Liver (tissue), 9 donors: ENCODE measurements around the gene KIF5A. TPM values are rescaled to one million over a fixed set of nuclear protein-coding genes. Genes with fewer than 3 reads are reported as not detected.

Source experiments
- DNase-seq: peaks from one replicate; pipeline ENCODE4 v3.0.0-alpha.2; 2017; ENCODE audit warnings: low spot score
- H3K27ac ChIP-seq, 2 donors: one replicate each; pipeline ENCODE4 v1.7.0; 2013; ENCODE audit warnings: inconsistent platforms in 2 of 2, low read length in 2 of 2, control low read depth in 1 of 2, low read depth in 1 of 2, mild to moderate bottlenecking in 1 of 2
- H3K27me3 ChIP-seq, 4 donors: one replicate each; pipeline versions ENCODE4 v1.6.1 to v1.7.0; 2013; ENCODE audit warnings: low read length in 3 of 4, inconsistent platforms in 1 of 4, mild to moderate bottlenecking in 1 of 4, moderate library complexity in 1 of 4; ENCODE audit not compliant: control insufficient read depth in 4 of 4, insufficient read depth in 4 of 4
- H3K36me3 ChIP-seq, 4 donors: one replicate each; pipeline versions ENCODE4 v1.6.1 to v1.7.0; 2013; ENCODE audit warnings: low read length in 3 of 4, mild to moderate bottlenecking in 3 of 4, low read depth in 1 of 4, moderate library complexity in 1 of 4; ENCODE audit not compliant: control insufficient read depth in 4 of 4, insufficient read depth in 3 of 4
- H3K4me1 ChIP-seq, 4 donors: one replicate each; pipeline versions ENCODE4 v1.6.1 to v1.7.0; 2013; ENCODE audit warnings: low read length in 3 of 4, mild to moderate bottlenecking in 3 of 4, moderate library complexity in 1 of 4; ENCODE audit not compliant: control insufficient read depth in 4 of 4, insufficient read depth in 4 of 4
- H3K4me3 ChIP-seq, 3 donors: one replicate each; pipeline versions ENCODE4 v1.6.1 to v1.7.0; 2013; ENCODE audit warnings: low read length in 3 of 3, control low read depth in 1 of 3, low read depth in 1 of 3, mild to moderate bottlenecking in 1 of 3
- H3K9ac ChIP-seq, 2 donors: one replicate each; pipeline ENCODE4 v1.7.0; 2013; ENCODE audit warnings: low read length in 2 of 2, mild to moderate bottlenecking in 2 of 2, moderate library complexity in 2 of 2, control low read depth in 1 of 2, low read depth in 1 of 2
- H3K9me3 ChIP-seq, 4 donors: one replicate each; pipeline versions ENCODE4 v1.6.1 to v1.7.0; 2013; ENCODE audit warnings: low read length in 3 of 4; ENCODE audit not compliant: control insufficient read depth in 4 of 4
- ATF3 ChIP-seq: IDR thresholded peaks from 2 replicates; pipeline ENCODE4 v1.6.1; 2016; ENCODE audit warnings: antibody characterized with exemption
- CTCF ChIP-seq: fragments of 150-350 bp; IDR thresholded peaks from 2 replicates; pipeline ENCODE4 v1.5.1; 2017; ENCODE audit warnings: improper control_type of control experiment, low read depth, low read length; ENCODE audit not compliant: missing input control
- EGR1 ChIP-seq, 2 donors: IDR thresholded peaks; 2 replicates each; pipeline ENCODE4 v1.6.1; 2016 to 2018; ENCODE audit warnings: antibody characterized with exemption in 2 of 2, low read depth in 2 of 2
- FOXA1 ChIP-seq: IDR thresholded peaks from 2 replicates; pipeline ENCODE4 v1.6.1; 2016; ENCODE audit warnings: antibody characterized with exemption
- FOXA2 ChIP-seq: IDR thresholded peaks from 2 replicates; pipeline ENCODE4 v1.6.1; 2016; ENCODE audit warnings: antibody characterized with exemption
- GABPA ChIP-seq, 2 donors: IDR thresholded peaks in 1 of 2; conservative IDR thresholded peaks in 1 of 2; 2 replicates each; pipeline ENCODE4 v1.6.1; 2016; ENCODE audit warnings: antibody characterized with exemption in 2 of 2, mild to moderate bottlenecking in 1 of 2, moderate library complexity in 1 of 2
- HNF4A ChIP-seq, 2 donors: conservative IDR thresholded peaks; 2 replicates each; pipeline ENCODE4 v1.6.1; 2016; ENCODE audit warnings: antibody characterized with exemption in 2 of 2, mild to moderate bottlenecking in 2 of 2
- HNF4G ChIP-seq: IDR thresholded peaks from 2 replicates; pipeline ENCODE4 v1.6.1; 2016; ENCODE audit warnings: antibody characterized with exemption
- JUND ChIP-seq, 2 donors: IDR thresholded peaks; 2 replicates each; pipeline ENCODE4 v1.6.1; 2016; ENCODE audit warnings: antibody characterized with exemption in 2 of 2
- MAX ChIP-seq: IDR thresholded peaks from 2 replicates; pipeline ENCODE4 v1.6.1; 2016; ENCODE audit warnings: antibody characterized with exemption
- NR2F2 ChIP-seq: IDR thresholded peaks from 2 replicates; pipeline ENCODE4 v1.6.1; 2016; ENCODE audit warnings: antibody characterized with exemption
- RAD21 ChIP-seq, 2 donors: IDR thresholded peaks; 2 replicates each; pipeline ENCODE4 v1.6.1; 2016; ENCODE audit warnings: antibody characterized with exemption in 2 of 2, mild to moderate bottlenecking in 2 of 2
- REST ChIP-seq: IDR thresholded peaks from 2 replicates; pipeline ENCODE4 v1.6.1; 2016; ENCODE audit warnings: antibody characterized with exemption, mild to moderate bottlenecking
- RXRA ChIP-seq, 2 donors: IDR thresholded peaks; 2 replicates each; pipeline ENCODE4 v1.6.1; 2017 to 2018; ENCODE audit warnings: antibody characterized with exemption in 2 of 2, mild to moderate bottlenecking in 1 of 2
- SP1 ChIP-seq: IDR thresholded peaks from 2 replicates; pipeline ENCODE4 v1.6.1; 2018; ENCODE audit warnings: antibody characterized with exemption, mild to moderate bottlenecking
- TAF1 ChIP-seq: conservative IDR thresholded peaks from 2 replicates; pipeline ENCODE4 v1.6.1; 2016; ENCODE audit warnings: antibody characterized with exemption, mild to moderate bottlenecking
- YY1 ChIP-seq: IDR thresholded peaks from 2 replicates; pipeline ENCODE4 v1.6.1; 2016; ENCODE audit warnings: antibody characterized with exemption, mild to moderate bottlenecking
- ZBTB33 ChIP-seq: IDR thresholded peaks from 2 replicates; pipeline ENCODE4 v1.6.1; 2016; ENCODE audit warnings: antibody characterized with exemption
- WGBS: extraction: QIAGEN DNeasy Blood & Tissue Kit; methylation state at CpG from one replicate; pipeline ENCODE4 v1.1.7; 2013; 5-methylcytosine and 5-hydroxymethylcytosine counted together
- polyA plus RNA-seq, 2 donors: library from polyadenylated mRNA; stranded (reverse) in 1 of 2; unstranded in 1 of 2; fragments of 200-250 nt in 1 of 2; fragments of >200 nt in 1 of 2; fragmentation: Nextera tagmentation in 1 of 2; extraction: Ambion mirVana in 1 of 2; gene quantifications; one replicate each; pipeline versions ENCODE4 v1.2.1 to v1.2.3, GENCODE V29; 2013 to 2015
- total RNA-seq, 2 donors: library from RNA; depleted of rRNA; stranded (reverse); fragments of >200 nt; gene quantifications; one replicate each; pipeline ENCODE4 v1.2.3, GENCODE V29; 2014
- donor health status: healthy.
- donor health status: healthy.
- donor health status: healthy.
- donor health status: healthy.
- donor health status: healthy.

Gene KIF5A
- total and polyA plus RNA-seq, 4 donors, result 0.01 to 0.42 TPM; not detected in 2

GRCh38 chr12:57551637-57552305 lies 1.9 kb downstream of the KIF5A start:
- TF ChIP-seq MAX, result no peak
- no peak for TF ChIP-seq HNF4G
- no peak for TF ChIP-seq NR2F2
- TF ChIP-seq JUND (IDR thresholded peaks at IDR 0.05), result no peak
- TF ChIP-seq GABPA (IDR thresholded peaks at IDR 0.05 in 1 of 2, conservative IDR thresholded peaks at IDR 0.05 in 1 of 2), result no peak
- no peak for TF ChIP-seq TAF1
- TF ChIP-seq FOXA1, result no peak
- no peak for TF ChIP-seq FOXA2
- TF ChIP-seq RXRA (IDR thresholded peaks at IDR 0.05), result no peak
- TF ChIP-seq SP1, result no peak
- no peak for TF ChIP-seq RAD21 (IDR thresholded peaks at IDR 0.05)
- TF ChIP-seq EGR1 (IDR thresholded peaks at IDR 0.05; ENCODE audit: low read depth in 2 of 2), result no peak
- no peak for TF ChIP-seq YY1
- no peak overlapping the region for H3K9ac ChIP-seq
- no peak overlapping the region for H3K4me3 ChIP-seq
- H3K9me3 ChIP-seq, result no peaks in the 10 kb centered on the region
- peaks cover 0 to 12% (median 2%) of the 10 kb centered on the region in 4 donors for H3K27me3 ChIP-seq
- no peak overlapping the region for H3K27ac ChIP-seq
- H3K36me3 ChIP-seq, result no peaks in the 10 kb centered on the region
- peaks cover 0 to 4% (median 4%) of the 10 kb centered on the region in 4 donors for H3K4me1 ChIP-seq
- no peak for DNase-seq
- WGBS, result 85% methylated on average over 3 of the region's 3 CpGs

- no peak overlapping the region for H3K27ac ChIP-seq
- no peaks in the 10 kb centered on the region for H3K9me3 ChIP-seq
- 79% methylated on average over 2 of the region's 2 CpGs for whole genome bisulfite sequencing
- H3K4me3 ChIP-seq, result no peak overlapping the region
- H3K27me3 ChIP-seq, result peaks cover 0 to 12% (median 2%) of the 10 kb centered on the region in 4 donors
- peaks cover 0 to 4% (median 3%) of the 10 kb centered on the region in 4 donors for H3K4me1 ChIP-seq
- TF ChIP-seq YY1 (no peak), REST (no peak), FOXA1 (no peak), RAD21 (IDR thresholded peaks at IDR 0.05) (no peak), SP1 (no peak), NR2F2 (no peak), CTCF (no peak), ATF3 (no peak), RXRA (IDR thresholded peaks at IDR 0.05) (no peak), JUND (IDR thresholded peaks at IDR 0.05) (no peak), EGR1 (IDR thresholded peaks at IDR 0.05; ENCODE audit: low read depth in 2 of 2) (no peak), HNF4G (no peak), ZBTB33 (no peak), FOXA2 (no peak), HNF4A (conservative IDR thresholded peaks at IDR 0.05) (no peak), MAX (no peak), GABPA (IDR thresholded peaks at IDR 0.05 in 1 of 2, conservative IDR thresholded peaks at IDR 0.05 in 1 of 2) (no peak), TAF1 (no peak)
- no peak overlapping the region for H3K9ac ChIP-seq
- DNase-seq, result no peak
- no peaks in the 10 kb centered on the region for H3K36me3 ChIP-seq
Observed at GRCh38 chr12:57552306-57552651, 2.4 kb downstream of the KIF5A start.
